Loucy (cell line): Measurements from ENCODE around the gene BASP1.

Experiments used
- H2AFZ ChIP-seq: fragments of 200-600 bp; sonication (generic); 2 replicates; pipeline ENCODE4 v1.6.0; 2016; ENCODE audit warnings: antibody characterized with exemption, mild to moderate bottlenecking, low read length, moderate library complexity
- H3F3A ChIP-seq: fragments of 200-600 bp; 2 replicates; pipeline ENCODE4 v1.6.0; 2016; ENCODE audit warnings: antibody characterized with exemption, low read depth, mild to moderate bottlenecking
- H3K27me3 ChIP-seq: fragments of 200-600 bp; sonication (generic); 2 replicates; pipeline ENCODE4 v1.6.1; 2014; ENCODE audit warnings: low read length, mild to moderate bottlenecking; ENCODE audit not compliant: insufficient read depth, poor library complexity, severe bottlenecking
- H3K36me3 ChIP-seq: fragments of 200-600 bp; sonication (generic); 2 replicates; pipeline ENCODE4 v1.6.1; 2016; ENCODE audit warnings: low read length; ENCODE audit not compliant: insufficient read depth
- H3K4me1 ChIP-seq: fragments of 200-600 bp; sonication (generic); 2 replicates; pipeline ENCODE4 v1.5.1; 2014; ENCODE audit warnings: low read length, mild to moderate bottlenecking; ENCODE audit not compliant: insufficient read depth, poor library complexity, severe bottlenecking
- H3K4me2 ChIP-seq: fragments of 200-600 bp; sonication (generic); 2 replicates; pipeline ENCODE4 v1.6.0; 2014; ENCODE audit warnings: antibody characterized with exemption, low read length, low read depth, mild to moderate bottlenecking; ENCODE audit not compliant: poor library complexity, severe bottlenecking
- H3K4me3 ChIP-seq: fragments of 200-600 bp; sonication (generic); 2 replicates; pipeline ENCODE4 v1.5.1; 2014; ENCODE audit warnings: low read length, mild to moderate bottlenecking, mixed read lengths; ENCODE audit not compliant: poor library complexity, severe bottlenecking
- H3K79me2 ChIP-seq: fragments of 200-600 bp; sonication (generic); 2 replicates; pipeline ENCODE4 v1.6.1; 2014; ENCODE audit warnings: low read length; ENCODE audit not compliant: insufficient read depth
- H3K9ac ChIP-seq: fragments of 200-600 bp; sonication (generic); 2 replicates; pipeline ENCODE4 v1.6.0; 2014; ENCODE audit warnings: mild to moderate bottlenecking, low read depth, low read length, moderate library complexity; ENCODE audit not compliant: poor library complexity, severe bottlenecking
- H3K9me2 ChIP-seq: fragments of 200-600 bp; sonication (generic); replicated peaks from 2 replicates; pipeline ENCODE4 v1.6.1; 2016; ENCODE audit warnings: low read depth, low read length, mixed read lengths
- H3K9me3 ChIP-seq: fragments of 200-600 bp; sonication (generic); 2 replicates; pipeline ENCODE4 v1.6.1; 2014; ENCODE audit warnings: mild to moderate bottlenecking, antibody characterized with exemption, low read length, low read depth; ENCODE audit not compliant: insufficient read depth
- H4K20me1 ChIP-seq: fragments of 200-600 bp; sonication (generic); 2 replicates; pipeline ENCODE4 v1.6.0; 2014; ENCODE audit warnings: antibody characterized with exemption, low read length, mild to moderate bottlenecking; ENCODE audit not compliant: insufficient read depth, poor library complexity, severe bottlenecking
- EZH2phosphoT487 ChIP-seq: fragments of 200-600 bp; IDR thresholded peaks from 2 replicates; pipeline ENCODE4 v1.6.1; 2018; ENCODE audit warnings: antibody characterized with exemption, mild to moderate bottlenecking, moderate library complexity, borderline replicate concordance
- TF ChIP-seq, protein P1 (sequence below): fragments of 200-600 bp; sonication (generic); conservative IDR thresholded peaks from 2 replicates; pipeline ENCODE4 v1.5.1; 2014; ENCODE audit warnings: mild to moderate bottlenecking, antibody characterized with exemption, low read length

BASP1 gene

DNA sequence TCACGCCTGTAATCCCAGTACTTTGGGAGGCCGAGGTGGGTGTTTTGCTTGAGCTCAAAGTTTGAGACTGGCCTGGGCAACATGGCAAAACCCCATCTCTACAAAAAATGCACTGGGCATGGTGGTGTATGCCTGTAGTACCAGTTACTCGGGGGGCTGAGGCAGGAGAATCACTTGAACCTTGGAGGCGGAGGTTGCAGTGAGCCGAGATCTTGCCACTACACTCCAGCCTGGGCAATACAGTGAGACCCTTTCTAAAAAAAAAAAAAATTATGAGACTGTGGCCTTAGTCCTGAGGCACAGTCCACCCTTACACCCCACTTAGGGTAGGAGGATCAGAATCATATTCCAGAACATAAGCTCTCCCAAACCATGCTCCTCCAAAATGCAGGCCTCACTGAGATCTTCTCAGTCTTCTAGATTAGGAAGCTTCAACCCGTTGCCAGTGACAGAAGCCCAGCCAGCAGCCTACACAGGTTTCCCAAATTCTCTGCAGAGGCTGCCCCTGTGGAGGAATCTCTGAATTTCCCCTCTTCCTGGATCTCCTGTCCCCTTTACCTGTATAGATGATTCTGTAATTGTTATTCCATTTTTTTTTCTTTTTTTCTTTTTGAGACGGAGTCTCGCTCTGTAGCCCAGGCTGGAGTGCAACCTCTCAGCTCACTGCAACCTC lies 77.3 kb downstream of the BASP1 start:
- TF ChIP-seq, protein P1, sequence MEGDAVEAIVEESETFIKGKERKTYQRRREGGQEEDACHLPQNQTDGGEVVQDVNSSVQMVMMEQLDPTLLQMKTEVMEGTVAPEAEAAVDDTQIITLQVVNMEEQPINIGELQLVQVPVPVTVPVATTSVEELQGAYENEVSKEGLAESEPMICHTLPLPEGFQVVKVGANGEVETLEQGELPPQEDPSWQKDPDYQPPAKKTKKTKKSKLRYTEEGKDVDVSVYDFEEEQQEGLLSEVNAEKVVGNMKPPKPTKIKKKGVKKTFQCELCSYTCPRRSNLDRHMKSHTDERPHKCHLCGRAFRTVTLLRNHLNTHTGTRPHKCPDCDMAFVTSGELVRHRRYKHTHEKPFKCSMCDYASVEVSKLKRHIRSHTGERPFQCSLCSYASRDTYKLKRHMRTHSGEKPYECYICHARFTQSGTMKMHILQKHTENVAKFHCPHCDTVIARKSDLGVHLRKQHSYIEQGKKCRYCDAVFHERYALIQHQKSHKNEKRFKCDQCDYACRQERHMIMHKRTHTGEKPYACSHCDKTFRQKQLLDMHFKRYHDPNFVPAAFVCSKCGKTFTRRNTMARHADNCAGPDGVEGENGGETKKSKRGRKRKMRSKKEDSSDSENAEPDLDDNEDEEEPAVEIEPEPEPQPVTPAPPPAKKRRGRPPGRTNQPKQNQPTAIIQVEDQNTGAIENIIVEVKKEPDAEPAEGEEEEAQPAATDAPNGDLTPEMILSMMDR = no peak
- no peak for TF ChIP-seq EZH2phosphoT487
- Histone ChIP-seq H3K36me3 (no peaks in the 10 kb centered on the region), H3K4me1 (no peaks in the 10 kb centered on the region), H4K20me1 (no peaks in the 10 kb centered on the region), H3K4me2 (no peak overlapping the region), H3K9ac (no peak overlapping the region), H2AFZ (no peak overlapping the region), H3K79me2 (no peaks in the 10 kb centered on the region), H3K9me3 (no peaks in the 10 kb centered on the region), H3K27me3 (no peaks in the 10 kb centered on the region), H3K9me2 (no peaks in the 10 kb centered on the region), H3K4me3 (no peak overlapping the region), H3F3A (no peaks in the 10 kb centered on the region)

DNA sequence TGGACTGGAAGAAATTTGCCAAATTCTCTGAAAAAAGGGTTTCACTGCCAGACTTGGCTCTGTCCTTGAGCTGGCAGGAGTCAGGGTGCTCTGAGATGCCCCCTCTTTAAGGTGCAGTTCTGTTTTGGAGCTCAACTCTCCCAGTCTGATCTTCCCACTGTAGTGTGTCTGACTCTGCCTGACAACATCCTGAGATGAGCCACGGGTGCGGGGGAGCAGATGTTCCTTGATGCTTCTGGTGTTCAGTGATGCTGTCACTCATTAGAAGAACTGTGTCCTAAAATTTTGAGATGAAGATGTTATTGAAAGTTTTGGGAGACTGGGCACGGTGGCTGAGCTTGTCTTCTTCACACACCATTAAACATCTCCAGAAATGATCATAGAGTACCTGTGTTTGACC lies 78.2 kb downstream of the BASP1 start:
- Histone ChIP-seq H3K4me3 (no peak overlapping the region), H3K36me3 (no peaks in the 10 kb centered on the region), H3K9ac (no peak overlapping the region), H3F3A (no peaks in the 10 kb centered on the region), H3K27me3 (no peaks in the 10 kb centered on the region), H2AFZ (no peak overlapping the region), H4K20me1 (no peaks in the 10 kb centered on the region), H3K9me3 (no peaks in the 10 kb centered on the region; the same call in 1 of the 2 replicates), H3K9me2 (no peaks in the 10 kb centered on the region), H3K4me2 (no peak overlapping the region), H3K4me1 (no peaks in the 10 kb centered on the region), H3K79me2 (no peaks in the 10 kb centered on the region)
- no peak for TF ChIP-seq EZH2phosphoT487
- TF ChIP-seq, protein P1 = no peak

DNA sequence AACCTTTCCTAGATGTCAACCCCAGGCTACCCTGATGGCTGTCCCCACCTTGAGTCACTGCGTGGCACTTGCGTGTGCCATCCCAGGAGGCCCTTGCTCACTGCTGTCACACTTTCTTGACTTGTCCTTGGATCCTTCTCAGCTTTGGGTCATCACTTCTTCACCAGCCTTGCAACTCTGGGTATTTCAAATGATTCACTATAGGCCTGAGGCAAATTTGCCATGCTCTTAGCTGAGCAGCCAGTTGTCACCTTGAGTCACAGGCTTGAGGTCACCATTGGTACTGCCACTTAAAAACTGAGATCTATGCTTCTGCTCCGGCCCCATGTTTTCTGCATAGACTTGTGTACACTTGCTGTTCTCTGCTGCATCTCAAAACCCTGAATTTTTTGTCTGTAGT lies 84.7 kb downstream of the BASP1 start:
- Histone ChIP-seq H3K79me2 (no peaks in the 10 kb centered on the region), H3K4me2 (no peak overlapping the region), H2AFZ (no peak overlapping the region), H3K36me3 (no peaks in the 10 kb centered on the region), H3F3A (no peaks in the 10 kb centered on the region), H4K20me1 (no peaks in the 10 kb centered on the region), H3K9ac (no peak overlapping the region), H3K4me3 (no peak overlapping the region), H3K9me3 (no peaks in the 10 kb centered on the region; the same call in 1 of the 2 replicates), H3K27me3 (no peaks in the 10 kb centered on the region), H3K9me2 (no peaks in the 10 kb centered on the region), H3K4me1 (no peaks in the 10 kb centered on the region)
- TF ChIP-seq, protein P1 = no peak
